HEK293T (cell line): ENCODE results near the gene P2RY2.

Experiments used
- BHLHE40 ChIP-seq: fragments of 450-650 bp; IDR thresholded peaks from 2 replicates; pipeline ENCODE4 v1.6.1; 2016; ENCODE audit warnings: mild to moderate bottlenecking, moderate library complexity, borderline replicate concordance
- FOXA1 ChIP-seq: fragments of 450-650 bp; IDR thresholded peaks from 2 replicates; pipeline ENCODE4 v1.6.1; 2016; ENCODE audit warnings: mild to moderate bottlenecking
- FOXM1 ChIP-seq: fragments of 450-650 bp; IDR thresholded peaks from 2 replicates; pipeline ENCODE4 v1.6.1; 2017; ENCODE audit warnings: mild to moderate bottlenecking, borderline replicate concordance
- HDGF ChIP-seq: fragments of 450-650 bp; IDR thresholded peaks from 2 replicates; pipeline ENCODE4 v1.6.1; 2017; ENCODE audit warnings: antibody characterized with exemption, borderline replicate concordance
- NFRKB ChIP-seq: fragments of 450-650 bp; IDR thresholded peaks from 2 replicates; pipeline ENCODE4 v1.6.1; 2016; ENCODE audit warnings: mild to moderate bottlenecking, moderate library complexity
- SP1 ChIP-seq: fragments of 450-650 bp; IDR thresholded peaks from 2 replicates; pipeline ENCODE4 v1.6.1; 2017
- SUZ12 ChIP-seq: fragments of 450-650 bp; IDR thresholded peaks from 2 replicates; pipeline ENCODE4 v1.6.1; 2016; ENCODE audit warnings: mild to moderate bottlenecking

- TF ChIP-seq SUZ12 (no peak), HDGF (no peak), NFRKB (no peak), SP1 (no peak), FOXM1 (no peak), BHLHE40 (no peak), FOXA1 (no peak)
Observed at GRCh38 chr11:73206801-73207200, 11.3 kb upstream of the P2RY2 start.
